Measurements from ENCODE around the gene UBE2H. TPM values are rescaled to one million over a fixed set of nuclear protein-coding genes. Genes with fewer than 3 reads are reported as not detected.
A peak's percentile ranks its signal among the peaks of the same experiment; 100 is the strongest.

The UBE2H gene
- total RNA-seq, 1 experiment from 2014 or later = 115 TPM

GRCh38 chr7:129784437-129784782, 168.3 kb downstream of the UBE2H start:
- BruUV-seq (replicated peaks) = no TSS peak
- peaks cover 80% of the 10 kb centered on the region for H3K27me3 Mint-ChIP-seq (ENCODE audit: unreplicated experiment)
- CTCF ChIA-PET = no interaction called here
- peaks cover 38% of the 10 kb centered on the region for H3K36me3 Mint-ChIP-seq (ENCODE audit: insufficient read depth, unreplicated experiment)
- peaks cover 26% of the 10 kb centered on the region for H3K4me1 Mint-ChIP-seq (ENCODE audit: low read depth, unreplicated experiment)
- TF ChIP-seq, protein P1, sequence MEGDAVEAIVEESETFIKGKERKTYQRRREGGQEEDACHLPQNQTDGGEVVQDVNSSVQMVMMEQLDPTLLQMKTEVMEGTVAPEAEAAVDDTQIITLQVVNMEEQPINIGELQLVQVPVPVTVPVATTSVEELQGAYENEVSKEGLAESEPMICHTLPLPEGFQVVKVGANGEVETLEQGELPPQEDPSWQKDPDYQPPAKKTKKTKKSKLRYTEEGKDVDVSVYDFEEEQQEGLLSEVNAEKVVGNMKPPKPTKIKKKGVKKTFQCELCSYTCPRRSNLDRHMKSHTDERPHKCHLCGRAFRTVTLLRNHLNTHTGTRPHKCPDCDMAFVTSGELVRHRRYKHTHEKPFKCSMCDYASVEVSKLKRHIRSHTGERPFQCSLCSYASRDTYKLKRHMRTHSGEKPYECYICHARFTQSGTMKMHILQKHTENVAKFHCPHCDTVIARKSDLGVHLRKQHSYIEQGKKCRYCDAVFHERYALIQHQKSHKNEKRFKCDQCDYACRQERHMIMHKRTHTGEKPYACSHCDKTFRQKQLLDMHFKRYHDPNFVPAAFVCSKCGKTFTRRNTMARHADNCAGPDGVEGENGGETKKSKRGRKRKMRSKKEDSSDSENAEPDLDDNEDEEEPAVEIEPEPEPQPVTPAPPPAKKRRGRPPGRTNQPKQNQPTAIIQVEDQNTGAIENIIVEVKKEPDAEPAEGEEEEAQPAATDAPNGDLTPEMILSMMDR (IDR thresholded peaks at IDR 0.05; ENCODE audit: unreplicated experiment) = no peak
- H3K4me3 Mint-ChIP-seq (ENCODE audit: low read depth, unreplicated experiment) = no peak overlapping the region
- no peak overlapping the region for H3K27ac Mint-ChIP-seq (ENCODE audit: unreplicated experiment)
- no peak for DNase-seq
- H3K9me3 Mint-ChIP-seq (ENCODE audit: low read depth, unreplicated experiment) = no peaks in the 10 kb centered on the region
- intact Hi-C loops (cut with micrococcal nuclease; ENCODE audit: unreplicated experiment) = no loop called here

GRCh38 chr7:129783584-129783919, 169.2 kb downstream of the UBE2H start:
- Mint-ChIP-seq H3K27me3 (ENCODE audit: unreplicated experiment) (peaks cover 72% of the 10 kb centered on the region), H3K9me3 (ENCODE audit: low read depth, unreplicated experiment) (no peaks in the 10 kb centered on the region), H3K4me1 (ENCODE audit: low read depth, unreplicated experiment) (peaks cover 26% of the 10 kb centered on the region), H3K4me3 (ENCODE audit: low read depth, unreplicated experiment) (no peak overlapping the region), H3K27ac (ENCODE audit: unreplicated experiment) (no peak overlapping the region), H3K36me3 (ENCODE audit: insufficient read depth, unreplicated experiment) (peaks cover 40% of the 10 kb centered on the region)
- TF ChIP-seq, protein P1 (IDR thresholded peaks at IDR 0.05; ENCODE audit: unreplicated experiment) = no peak
- DNase-seq = no peak
- CTCF ChIA-PET = interaction anchor here (0.7 kb wide), 1 partner anchor 342 kb away, joined by 3 read pairs; no protein-coding TSS in a partner anchor
- intact Hi-C loops (cut with micrococcal nuclease; ENCODE audit: unreplicated experiment) = no loop called here
- BruUV-seq (replicated peaks) = no TSS peak

DNA sequence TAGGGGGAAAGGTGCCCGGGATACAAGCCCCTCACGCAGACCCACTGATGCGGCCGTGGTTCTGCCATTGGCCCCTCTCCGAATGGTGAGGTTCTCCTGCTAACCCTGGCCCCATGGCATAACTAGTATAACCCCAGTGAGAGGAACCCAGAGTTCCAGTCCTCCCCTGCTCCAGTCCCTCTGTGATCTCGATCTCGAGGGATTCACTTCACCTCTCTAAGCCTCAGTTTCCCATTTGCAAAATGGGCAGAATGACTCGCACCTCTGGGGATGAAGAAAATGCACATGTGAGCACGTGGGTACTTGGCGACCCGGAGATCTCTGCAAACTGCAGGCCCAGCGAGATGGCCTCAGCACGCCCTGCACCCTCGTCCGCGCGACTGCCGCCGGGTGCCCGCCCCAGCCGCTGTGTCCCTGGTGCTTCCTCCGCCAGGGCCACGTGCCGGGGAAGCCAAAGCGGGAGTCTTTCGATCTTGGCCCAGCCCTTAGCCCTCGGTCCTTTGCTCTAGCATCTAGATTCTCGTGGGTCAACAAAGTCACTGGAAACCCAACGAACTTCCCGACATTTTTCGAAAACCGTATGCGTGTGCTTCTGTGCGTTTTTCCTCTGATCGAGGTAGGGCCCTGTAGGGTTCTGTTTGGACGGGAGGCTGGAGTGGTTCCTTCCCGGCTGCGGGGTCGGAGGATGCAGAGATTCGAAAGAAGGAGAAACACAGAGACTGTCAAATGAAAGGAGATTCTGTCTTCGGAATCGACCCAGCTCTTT, 169.8 kb downstream of the UBE2H start:
- DNase-seq = no peak

GRCh38 chr7:129781928-129782817, 170.6 kb downstream of the UBE2H start:
- Mint-ChIP-seq H3K4me1 (ENCODE audit: low read depth, unreplicated experiment) (peaks cover 26% of the 10 kb centered on the region), H3K4me3 (ENCODE audit: low read depth, unreplicated experiment) (peak overlapping the region; percentile 82), H3K27me3 (ENCODE audit: unreplicated experiment) (peaks cover 67% of the 10 kb centered on the region), H3K36me3 (ENCODE audit: insufficient read depth, unreplicated experiment) (peaks cover 40% of the 10 kb centered on the region), H3K27ac (ENCODE audit: unreplicated experiment) (no peak overlapping the region), H3K9me3 (ENCODE audit: low read depth, unreplicated experiment) (no peaks in the 10 kb centered on the region)
- TF ChIP-seq, protein P1 (IDR thresholded peaks at IDR 0.05; ENCODE audit: unreplicated experiment) = no peak
- intact Hi-C loops (cut with micrococcal nuclease; ENCODE audit: unreplicated experiment) = no loop called here
- DNase-seq = peak; percentile 29
- no TSS peak for BruUV-seq (replicated peaks)
- CTCF ChIA-PET = no interaction called here

More for the DNA sequence above, 169.8 kb downstream of the UBE2H start:
- Mint-ChIP-seq H3K9me3 (ENCODE audit: low read depth, unreplicated experiment) (no peaks in the 10 kb centered on the region), H3K27me3 (ENCODE audit: unreplicated experiment) (peaks cover 70% of the 10 kb centered on the region), H3K27ac (ENCODE audit: unreplicated experiment) (no peak overlapping the region), H3K4me3 (ENCODE audit: low read depth, unreplicated experiment) (peak overlapping the region; percentile 82), H3K4me1 (ENCODE audit: low read depth, unreplicated experiment) (peaks cover 26% of the 10 kb centered on the region), H3K36me3 (ENCODE audit: insufficient read depth, unreplicated experiment) (peaks cover 40% of the 10 kb centered on the region)
- no TSS peak for BruUV-seq (replicated peaks)
- CTCF ChIA-PET = interaction anchor here (0.7 kb wide), 1 partner anchor 341 kb away, joined by 3 read pairs; no protein-coding TSS in a partner anchor
- TF ChIP-seq, protein P1 (IDR thresholded peaks at IDR 0.05; ENCODE audit: unreplicated experiment) = no peak
- intact Hi-C loops (cut with micrococcal nuclease; ENCODE audit: unreplicated experiment) = no loop called here
